ENCODE results near the gene CABLES1.
"Not testable (repeated sequence)": the region's sequence is repeated elsewhere in the genome, so short reads cannot be mapped to it uniquely, and the experiment has no call there.

The CABLES1 gene

DNA sequence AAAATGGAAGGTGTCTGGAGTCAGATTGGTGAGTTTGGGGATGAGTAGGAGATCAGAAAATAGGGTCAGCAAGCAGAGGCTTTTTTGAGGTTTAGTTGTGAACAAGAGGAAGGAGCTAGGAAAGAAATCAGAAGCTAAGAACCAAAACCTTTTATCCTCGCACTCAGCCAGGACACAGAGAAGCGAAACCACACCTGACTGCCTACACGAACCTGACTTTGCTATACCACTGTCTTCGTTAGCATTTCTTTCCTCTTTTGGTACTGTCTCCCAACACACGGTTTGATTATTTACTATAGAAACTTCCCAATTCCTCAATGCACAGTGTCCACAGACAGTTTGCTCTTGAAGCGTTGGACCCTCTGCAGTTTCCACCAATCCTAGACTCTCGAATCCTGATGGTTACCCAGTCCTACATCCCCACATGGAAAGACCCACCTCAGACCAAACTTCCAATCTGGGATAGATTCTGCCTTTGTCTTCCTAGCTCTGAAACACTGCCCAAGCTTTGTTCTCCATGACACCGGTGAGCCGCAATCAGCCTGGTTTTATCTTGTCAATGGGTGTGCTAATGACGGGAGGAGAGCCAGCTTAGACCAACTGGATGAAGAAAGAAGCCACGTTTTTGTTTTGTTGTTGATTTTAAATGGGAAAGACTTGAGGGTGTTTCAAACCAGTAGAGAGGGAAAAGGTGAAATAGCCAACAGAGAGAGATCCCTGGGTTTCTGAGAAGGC lies 137.4 kb downstream of the CABLES1 start:
- no peak for DNase-seq

DNA sequence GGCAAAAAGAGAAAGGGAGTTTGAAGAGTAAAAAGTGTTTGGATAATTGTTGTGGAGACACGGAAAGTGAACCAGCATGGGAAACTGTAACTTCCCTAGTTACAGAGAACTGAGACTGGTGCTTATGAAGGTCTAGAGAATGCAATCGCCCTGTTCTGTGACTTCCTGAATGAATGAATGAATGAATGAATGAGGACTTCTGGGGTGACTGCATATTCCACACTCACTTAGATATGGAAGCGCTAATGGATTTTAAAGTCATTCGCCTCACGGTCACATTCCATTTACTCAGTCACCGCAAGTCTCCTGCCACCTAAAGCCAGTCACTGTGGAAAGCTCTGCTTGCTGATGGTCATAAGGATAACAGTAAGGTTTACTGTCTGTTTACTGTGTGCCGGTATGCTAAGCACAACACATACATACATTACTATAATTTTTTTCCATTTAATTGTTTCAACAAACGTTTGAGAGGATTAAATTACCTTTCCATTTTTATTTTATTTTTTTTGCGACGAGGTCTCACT lies 138.2 kb downstream of the CABLES1 start:
- DNase-seq, result no peak

DNA sequence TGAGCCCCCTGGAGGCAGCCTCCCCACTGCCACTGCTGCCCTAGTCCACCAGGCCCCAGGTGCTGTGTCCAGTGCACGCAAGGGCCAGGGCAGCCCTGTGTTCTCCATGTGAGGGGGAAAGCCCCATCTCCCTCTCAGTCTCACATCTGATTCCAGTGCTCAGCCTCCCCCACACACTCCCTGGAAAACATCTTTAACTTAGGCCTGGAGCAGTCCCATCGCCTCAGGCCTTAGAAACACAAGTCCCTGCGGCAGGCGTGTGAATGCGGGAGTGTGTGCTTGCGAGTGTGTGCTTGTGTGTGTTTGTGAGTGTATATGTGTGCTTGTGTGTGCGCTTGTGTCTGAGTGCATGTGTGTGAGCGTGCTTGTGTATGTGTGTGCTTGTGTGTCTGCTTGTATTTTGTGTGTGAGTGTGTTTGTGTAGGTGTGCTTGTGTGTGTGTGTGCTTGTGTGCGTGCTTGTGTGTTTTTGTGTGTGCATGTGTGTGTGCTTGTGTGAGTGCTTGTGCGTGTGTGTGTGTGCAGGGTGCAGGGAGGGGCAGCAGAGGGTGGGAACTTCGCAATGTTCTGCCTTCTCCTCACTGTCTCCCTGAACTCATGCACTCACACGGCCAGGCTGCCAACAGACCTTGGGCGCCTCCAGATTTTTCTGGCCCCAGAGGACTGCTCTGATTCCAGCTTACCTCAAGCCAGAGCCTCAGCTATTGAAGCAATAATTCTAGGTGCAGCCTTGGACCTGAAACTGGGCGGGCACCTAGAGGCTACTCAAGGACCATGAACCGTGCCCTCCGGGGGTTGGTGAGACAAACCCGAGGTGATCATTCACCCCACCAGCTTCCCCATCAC lies 139.6 kb downstream of the CABLES1 start:
- DNase-seq, result no peak

DNA sequence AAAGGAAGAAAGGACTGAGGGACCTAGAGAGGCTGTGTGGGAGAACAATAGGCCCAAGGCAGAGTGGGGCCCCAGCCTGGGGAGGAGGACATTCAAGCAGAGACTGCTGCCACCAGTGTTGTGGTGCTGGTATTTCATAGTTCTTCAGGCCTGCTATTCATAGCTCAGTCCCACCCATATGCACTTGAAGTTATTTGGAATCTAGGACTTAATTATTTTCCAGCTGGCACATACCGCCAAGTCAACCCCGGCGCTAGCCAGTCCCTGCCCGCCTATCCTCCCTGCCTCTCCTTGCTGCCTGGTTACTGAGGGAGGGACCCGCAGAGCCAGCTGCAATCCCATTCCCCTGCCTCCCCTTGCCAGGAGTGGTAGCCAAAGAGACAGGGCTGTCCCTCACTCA lies 141.2 kb downstream of the CABLES1 start:
- DNase-seq, result no peak

GRCh38 chr18:23277399-23277798 lies 142.1 kb downstream of the CABLES1 start:
- DNase-seq, result no peak

DNA sequence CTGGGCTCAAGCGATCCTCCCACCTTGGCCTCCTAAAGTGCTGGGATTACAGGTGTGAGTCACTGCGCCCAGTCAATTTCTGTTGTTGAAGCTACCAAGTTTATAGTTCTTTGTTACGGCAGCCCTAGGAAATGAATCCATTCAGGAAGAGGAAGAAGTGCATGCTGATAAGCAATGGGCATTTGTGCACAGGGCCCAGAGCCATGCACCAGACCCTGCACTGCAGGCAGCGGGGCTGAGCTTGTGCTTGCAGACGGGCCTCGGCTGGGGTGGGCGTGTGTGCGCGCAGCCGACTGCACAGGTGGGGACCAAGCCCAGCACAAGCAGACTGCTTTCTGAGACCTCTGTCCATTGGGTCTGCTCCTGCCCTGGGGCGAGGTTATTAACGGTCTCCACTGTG lies 144.6 kb downstream of the CABLES1 start:
- no peak for DNase-seq

DNA sequence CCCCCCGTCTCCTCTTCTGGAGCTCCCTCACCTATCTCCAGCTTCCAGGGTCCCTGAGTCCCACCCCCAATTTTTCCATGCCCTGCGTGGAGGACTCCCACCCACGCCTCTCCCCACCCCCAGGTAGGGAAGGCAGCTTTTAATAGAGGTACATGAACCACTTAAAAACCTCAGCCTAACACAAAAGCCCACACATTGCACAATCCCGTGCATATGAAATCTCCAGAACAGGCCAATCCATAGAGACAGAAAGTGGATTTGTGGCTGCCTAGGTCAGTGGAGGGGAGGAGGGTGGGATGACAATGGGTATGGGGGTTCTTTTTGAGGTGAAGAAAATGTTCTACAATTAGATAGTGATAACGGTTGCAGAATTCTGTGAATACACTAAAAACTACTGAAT lies 145.6 kb downstream of the CABLES1 start:
- DNase-seq, result no peak

GRCh38 chr18:23281626-23282436 lies 146.5 kb downstream of the CABLES1 start:
- DNase-seq, result no peak

DNA sequence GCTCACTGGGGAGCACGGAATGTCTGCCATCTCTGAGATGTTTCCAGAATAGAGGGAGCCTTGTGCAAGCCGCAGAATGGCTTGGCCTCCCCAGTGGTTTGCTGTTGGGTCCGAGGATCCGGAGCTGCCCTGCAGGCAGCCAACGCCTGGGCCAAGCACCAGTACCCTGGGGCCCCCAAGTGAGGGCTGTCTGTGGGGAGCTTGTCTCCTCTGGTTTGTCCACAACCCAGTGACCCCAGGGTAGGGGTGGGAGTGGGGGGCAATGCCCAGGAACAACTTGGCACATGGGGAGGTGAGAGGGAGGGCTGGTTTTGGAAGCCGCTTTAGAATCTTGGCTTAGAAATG lies 147.1 kb downstream of the CABLES1 start:
- DNase-seq, result no peak

DNA sequence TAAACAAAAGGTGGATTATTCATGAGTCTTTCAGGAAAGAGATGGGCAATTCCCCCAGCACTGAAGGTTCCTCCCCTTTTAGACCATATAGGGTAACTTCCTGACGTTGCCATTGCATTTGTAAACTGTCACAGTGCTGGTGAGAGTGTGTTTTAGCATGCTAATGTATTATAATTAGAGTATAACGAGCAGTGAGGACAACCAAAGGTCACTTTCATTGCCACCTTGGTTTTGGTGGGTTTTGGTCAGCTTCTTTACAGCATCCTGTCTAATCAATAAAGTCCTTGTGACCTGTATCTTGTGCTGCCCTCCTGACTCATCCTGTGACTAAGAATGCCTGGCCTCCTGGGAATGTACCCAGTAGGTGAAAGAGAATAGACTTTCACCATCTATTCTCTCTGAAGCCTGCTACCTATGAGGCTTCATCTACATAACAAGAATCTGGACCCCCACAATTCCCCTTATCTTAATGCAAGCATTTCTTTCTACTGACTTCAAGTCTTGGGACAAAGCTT lies 148.7 kb downstream of the CABLES1 start:
- no peak for DNase-seq

- DNase-seq, result no peak
Measured at GRCh38 chr18:23284629-23285028, 149.3 kb downstream of the CABLES1 start.

GRCh38 chr18:23285581-23285980 lies 150.3 kb downstream of the CABLES1 start:
- DNase-seq, result not testable (repeated sequence)

GRCh38 chr18:23291456-23292205 lies 156.3 kb downstream of the CABLES1 start:
- DNase-seq, result no peak

DNA sequence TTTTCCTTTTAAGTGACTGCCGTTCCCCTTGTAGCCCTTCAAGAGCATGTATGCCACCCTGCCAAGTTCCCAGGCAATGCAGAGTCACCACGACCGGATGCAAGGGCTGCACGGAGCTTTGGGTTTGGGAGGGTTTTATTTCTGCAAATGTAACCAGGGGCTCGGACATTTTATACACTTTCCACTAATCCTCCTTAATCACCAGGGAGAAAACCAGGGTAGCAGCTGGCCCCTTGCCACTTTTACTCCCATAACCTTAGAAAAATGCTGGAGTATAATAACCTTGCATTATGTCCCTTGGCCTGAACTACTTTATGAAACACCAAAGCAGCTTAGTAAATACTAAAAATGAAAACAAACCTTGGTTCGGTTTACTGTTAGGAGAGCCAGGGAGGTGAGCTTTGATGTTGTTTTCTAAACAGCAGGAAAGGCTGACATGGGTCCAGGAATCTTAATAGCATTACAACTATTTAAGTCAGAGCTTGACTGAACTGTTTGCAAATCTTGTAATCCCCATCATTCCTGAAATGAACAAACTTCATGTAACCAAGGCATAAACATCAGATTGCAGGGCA lies 165.0 kb downstream of the CABLES1 start:
- no peak for DNase-seq

DNA sequence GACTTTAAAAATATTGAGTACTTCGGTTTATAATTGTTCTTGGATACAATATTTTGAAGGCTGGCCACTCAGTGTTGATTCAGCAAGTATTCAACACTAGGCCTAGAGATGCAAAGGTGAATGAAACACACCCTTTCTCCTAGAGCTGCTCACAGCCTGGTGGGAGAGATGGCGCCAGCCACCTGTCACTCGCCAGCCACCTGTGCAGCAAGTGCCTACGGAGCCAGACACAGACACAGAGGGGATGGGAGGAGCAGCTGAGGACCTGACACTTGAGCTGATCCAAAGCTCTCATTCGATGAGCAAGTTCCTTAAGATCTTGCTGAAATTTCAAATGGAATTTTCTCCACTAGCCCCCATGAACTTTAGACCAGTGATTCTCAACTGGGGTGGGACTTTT lies 166.7 kb downstream of the CABLES1 start:
- DNase-seq, result no peak

DNA sequence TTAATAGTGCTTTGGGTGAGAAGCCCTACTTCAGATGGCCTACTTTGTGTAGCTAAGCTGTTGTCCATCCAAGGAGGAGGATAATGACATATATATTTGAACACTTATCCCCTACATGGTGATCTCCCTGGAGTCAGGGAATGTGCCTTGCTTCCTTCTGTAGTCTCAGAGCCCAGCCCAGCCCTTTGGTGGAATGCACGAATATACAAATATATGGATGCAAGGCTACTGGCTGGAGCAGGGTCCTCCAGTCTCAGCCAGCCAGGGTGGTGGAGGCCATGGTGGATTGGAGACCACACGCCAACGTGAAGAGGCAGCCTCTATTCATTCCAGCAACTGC lies 167.2 kb downstream of the CABLES1 start:
- no peak for DNase-seq

GRCh38 chr18:23302851-23303527 lies 167.7 kb downstream of the CABLES1 start:
- peak; percentile 66 to 84 (median 80) for DNase-seq

DNA sequence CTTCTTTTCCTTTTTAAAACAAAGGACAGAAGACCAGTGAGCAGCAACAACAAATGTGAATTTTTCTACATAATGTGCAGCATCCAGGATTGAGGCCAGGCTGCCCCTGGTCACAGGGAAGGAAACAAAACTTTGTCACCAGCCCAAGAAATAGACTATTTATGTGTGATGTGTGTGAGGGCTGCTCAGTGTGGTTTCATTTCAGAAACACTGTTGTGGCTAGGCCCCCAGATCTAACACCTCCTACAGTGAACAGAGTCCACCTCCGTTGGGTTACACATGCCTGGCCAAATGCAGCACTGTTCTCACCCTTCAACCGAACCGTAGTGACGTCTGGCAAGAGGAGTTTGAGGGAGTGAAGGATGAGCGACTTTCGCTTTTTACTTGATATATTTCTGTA lies 171.5 kb downstream of the CABLES1 start:
- no peak for DNase-seq

DNA sequence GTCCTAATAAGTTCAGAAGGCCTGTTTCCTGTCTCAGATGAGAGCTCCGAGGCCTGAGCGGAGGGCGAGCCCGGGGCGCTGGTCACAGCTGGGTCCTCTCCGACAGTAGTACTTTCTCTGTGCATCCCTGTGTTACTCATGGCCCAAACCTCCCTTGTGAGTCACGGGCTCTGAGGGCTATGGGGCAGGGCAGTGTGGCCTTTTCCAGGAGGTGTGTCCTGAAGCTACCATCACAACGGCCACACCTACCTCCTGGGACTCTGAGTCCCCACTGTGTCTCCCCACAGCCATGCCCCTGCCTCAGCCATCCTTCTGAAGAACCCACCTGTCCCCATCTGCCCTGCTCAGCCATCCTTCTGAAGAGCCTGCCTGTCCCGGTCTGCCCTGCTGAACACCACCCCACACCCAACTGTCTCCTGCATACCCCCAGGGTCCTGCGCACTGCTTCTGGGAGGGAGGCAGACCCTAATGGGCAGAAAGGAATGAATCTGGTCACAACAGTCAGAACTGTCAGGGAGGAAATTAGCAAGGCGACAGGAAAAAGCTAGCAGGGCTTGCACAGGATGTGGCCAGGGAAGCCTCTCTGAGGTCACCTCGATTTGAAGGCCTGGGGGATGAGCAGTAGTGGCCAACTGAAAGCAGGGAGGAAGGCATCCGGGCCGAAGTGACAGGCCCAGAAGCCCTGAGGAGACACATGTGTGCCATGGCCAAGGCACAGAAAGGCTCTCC lies 172.4 kb downstream of the CABLES1 start:
- DNase-seq, result peak in 2 of 3 donors; percentile 24 to 27
